HG02870 (cell line): Measurements from ENCODE around the gene CCDC40.
"Not testable (repeated sequence)": the region's sequence is repeated elsewhere in the genome, so short reads cannot be mapped to it uniquely, and the experiment has no call there.

Experiments
- ATAC-seq: cut with Tn5 transposase; IDR thresholded peaks from one replicate; pipeline ENCODE4 v1.9.1; 2021; ENCODE audit warnings: mild to moderate bottlenecking, moderate library complexity; ENCODE audit not compliant: unreplicated experiment

The CCDC40 gene

GRCh38 chr17:80036715-80037477, 454 bp downstream of the CCDC40 start:
- no peak for ATAC-seq

GRCh38 chr17:80043963-80044362, 7.5 kb downstream of the CCDC40 start:
- no peak for ATAC-seq

GRCh38 chr17:80045703-80046102, 9.3 kb downstream of the CCDC40 start:
- ATAC-seq: no peak

DNA sequence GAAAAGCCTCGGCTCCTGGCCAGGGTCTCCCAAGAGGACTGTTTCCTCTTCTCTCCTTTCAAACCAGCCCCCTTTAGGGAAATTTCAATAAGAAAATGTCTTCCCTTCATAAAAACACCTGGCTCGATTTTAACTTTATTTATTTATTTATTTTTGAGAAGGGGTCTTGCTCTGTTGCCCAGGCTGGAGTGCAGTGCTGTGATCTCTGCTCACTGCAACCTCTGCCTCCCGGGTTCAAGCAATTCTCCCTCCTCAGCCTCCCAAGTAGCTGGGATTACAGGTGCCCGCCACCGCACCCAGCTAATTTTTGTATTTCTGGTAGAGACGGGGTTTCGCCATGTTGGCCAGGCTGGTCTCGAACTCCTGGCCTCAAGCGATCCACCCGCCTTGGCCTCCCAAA, 10.3 kb downstream of the CCDC40 start:
- not testable (repeated sequence) for ATAC-seq

GRCh38 chr17:80047176-80047575, 10.7 kb downstream of the CCDC40 start:
- ATAC-seq: no peak

GRCh38 chr17:80049986-80050385, 13.5 kb downstream of the CCDC40 start:
- no peak for ATAC-seq

GRCh38 chr17:80050706-80051105, 14.3 kb downstream of the CCDC40 start:
- ATAC-seq: no peak

- ATAC-seq: no peak
Observed at GRCh38 chr17:80051681-80052080, 15.2 kb downstream of the CCDC40 start.

DNA sequence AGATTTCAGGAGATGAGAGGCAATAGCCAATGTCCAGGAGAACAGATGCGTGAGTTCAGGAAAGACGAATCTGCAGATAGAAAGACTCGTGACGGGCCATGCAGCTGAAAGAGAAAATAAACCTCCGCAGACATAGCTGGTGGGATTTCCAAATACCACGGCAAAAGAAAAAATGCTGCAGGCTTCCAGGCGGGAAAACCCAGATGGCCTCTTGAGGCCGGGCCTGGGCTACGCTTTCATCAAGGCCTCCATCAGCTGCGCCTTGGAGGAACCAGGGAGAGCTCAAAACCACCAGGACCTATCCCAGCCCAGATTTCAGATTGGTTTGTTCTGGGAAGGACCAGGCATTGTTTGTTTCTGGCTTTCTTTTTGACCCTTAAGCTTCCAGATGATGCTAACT, 16.7 kb downstream of the CCDC40 start:
- ATAC-seq: no peak

- no peak for ATAC-seq
Observed at GRCh38 chr17:80055597-80055996, 19.2 kb downstream of the CCDC40 start.

- no peak for ATAC-seq
Observed at GRCh38 chr17:80058311-80058955, 22.0 kb downstream of the CCDC40 start.

GRCh38 chr17:80060644-80061043, 24.2 kb downstream of the CCDC40 start:
- no peak for ATAC-seq

DNA sequence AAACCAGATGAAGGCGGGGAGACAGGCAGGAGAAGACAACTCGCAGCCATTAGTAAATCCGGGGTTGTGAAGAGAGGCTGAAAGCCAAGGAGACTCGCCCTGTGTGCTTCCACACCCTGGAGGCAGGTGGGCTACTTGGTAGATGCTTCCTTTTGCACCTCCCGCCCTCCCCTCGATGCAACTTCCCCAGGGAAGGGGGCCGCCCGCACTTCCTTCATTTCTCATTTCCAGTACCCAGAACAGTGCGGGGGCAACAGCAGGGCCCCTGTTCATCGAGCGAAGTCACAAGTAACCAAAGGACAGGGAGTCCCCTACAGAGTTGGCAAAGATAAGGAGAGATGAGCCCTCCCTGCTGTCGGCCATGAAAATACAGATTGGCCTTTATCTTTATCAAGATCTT, 25.0 kb downstream of the CCDC40 start:
- no peak for ATAC-seq

DNA sequence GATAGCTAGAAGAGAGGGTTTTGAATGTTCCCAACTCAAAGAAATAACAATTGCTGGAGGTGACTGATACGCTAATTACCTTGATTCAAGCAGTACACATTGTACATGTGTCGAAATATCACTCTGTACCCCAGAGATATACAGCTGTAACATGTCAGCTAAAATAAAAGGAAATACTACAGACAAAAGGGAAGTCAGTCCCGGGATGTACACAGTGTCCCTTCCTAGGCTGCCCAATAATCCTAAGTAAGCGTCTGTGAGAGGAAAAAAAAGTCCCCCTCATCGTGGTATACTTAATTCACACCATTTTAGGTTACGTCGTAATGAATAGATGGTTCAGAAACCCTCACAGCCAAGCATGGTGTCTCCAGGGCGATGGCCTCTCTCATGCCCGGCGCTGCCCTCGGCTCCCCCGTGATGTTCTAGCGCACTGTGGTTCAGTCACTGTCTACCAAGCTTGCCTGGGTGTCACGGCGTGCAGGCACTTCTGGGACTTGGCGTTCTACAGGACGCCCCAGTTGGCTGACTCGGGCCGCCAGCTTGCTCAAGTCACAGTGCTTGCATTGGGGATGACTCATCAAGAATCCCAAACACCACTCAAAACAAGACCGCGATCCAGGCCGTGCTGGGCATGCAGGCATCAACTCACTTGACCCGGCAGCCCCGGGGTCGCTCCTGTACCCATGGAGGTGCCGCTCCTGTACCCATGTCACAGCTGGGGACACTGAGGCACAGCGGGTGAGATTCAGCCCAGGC, 27.6 kb downstream of the CCDC40 start:
- ATAC-seq: no peak

GRCh38 chr17:80064696-80065095, 28.3 kb downstream of the CCDC40 start:
- ATAC-seq: no peak

DNA sequence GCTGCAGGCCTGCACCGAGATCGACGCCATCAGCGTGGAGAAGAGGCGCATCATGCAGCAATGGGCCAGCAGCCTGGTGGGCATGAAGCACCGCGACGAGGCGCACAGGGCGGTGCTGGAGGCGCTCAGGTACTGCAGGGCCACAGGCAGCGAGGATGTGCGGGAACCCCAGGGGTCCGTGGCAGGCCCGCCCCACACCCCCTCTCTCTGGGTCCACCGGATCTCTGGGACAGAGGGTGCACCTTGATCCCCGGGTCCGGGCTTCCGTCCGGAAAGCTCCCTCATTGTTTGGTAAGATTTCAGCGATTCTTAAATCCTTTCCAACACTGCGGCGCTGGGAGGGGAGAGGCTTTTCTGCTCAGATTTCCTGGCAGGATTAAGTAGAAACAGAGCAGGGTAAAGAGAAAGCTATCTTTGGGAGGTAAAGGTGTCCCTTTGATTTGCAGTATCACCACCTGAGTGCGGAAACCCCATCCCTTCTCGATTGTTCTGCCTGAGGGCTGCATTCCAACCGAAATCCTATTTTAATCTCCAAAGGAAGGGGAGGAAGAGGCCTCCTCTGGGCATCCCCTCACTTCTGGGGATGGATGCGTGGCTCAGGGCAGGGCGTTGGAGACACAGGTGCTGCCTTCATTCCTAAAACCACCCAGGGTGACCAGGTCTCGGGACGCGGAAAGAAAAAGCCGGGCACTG, 29.2 kb downstream of the CCDC40 start:
- ATAC-seq: no peak

DNA sequence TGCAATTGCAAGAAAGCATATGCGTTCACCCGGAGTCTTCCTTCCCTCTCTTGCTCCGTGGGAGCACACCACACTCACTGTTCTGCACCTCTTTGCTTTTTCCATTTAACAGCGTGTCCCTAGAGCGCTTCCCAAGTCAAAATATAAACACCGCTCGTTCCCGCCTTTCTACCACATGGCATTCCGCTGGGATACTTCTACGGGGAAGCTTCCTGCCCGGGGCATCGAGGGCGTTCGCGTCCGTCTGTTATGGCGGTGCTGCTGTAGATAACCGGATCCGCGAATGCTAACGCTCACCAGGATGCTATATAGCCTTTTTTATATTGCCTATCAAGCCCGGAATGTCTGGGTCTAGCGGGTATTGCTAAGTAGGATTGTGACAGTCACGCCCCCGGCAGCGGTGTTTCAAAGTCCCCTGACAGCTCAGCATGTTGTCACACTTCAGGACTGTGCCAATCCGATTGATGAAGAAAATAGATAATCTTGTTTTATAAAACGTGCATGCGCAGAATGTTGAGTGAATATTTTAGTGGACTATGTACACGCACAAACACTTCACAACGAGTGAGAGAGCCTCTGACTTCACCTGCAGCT, 31.0 kb downstream of the CCDC40 start:
- no peak for ATAC-seq

DNA sequence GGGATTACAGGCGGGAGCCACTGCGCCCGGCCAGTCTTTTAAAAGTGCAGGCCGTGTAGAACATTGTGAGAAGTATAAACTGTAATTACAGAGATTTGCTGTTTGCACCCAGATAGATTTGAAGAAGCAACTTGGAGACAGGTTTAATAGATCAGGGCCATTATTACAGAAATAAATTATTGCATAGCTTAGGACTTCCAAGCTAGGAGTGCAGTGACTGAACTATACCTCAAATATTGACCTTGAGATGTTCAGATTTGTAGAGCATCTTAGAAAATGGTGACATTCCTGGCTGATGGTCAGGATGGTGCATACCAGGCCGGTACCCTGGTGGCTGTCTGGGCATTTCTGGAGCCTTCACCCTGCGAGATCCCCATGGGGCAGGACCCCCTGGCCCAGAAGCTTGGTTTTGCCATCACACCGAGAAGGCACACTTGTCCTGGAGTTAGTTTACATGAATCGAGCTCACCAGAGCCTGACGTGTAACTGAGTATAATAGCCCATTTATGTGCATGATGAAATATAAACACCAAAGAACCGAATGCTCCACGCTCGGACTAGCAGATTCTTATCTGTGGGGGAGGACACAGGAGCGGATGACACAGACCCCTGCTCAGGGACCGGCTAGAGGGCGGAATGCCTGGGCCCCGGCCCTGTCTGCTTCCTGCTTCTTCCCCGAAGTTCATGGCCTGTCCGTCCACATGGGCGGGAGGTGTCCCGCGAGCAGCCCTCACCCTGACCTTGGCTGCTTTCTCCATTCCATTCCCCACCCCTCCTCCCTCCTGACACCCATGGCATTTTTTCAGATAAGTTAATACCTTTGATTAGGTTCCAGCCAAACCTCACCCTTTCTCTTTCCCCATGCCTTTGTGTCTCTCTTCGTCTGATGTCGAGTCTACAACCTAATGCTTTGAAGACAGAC, 32.1 kb downstream of the CCDC40 start:
- ATAC-seq: no peak

GRCh38 chr17:80070375-80071115, 34.1 kb downstream of the CCDC40 start:
- ATAC-seq: no peak
